Immature natural killer cell (primary cell): ENCODE measurements around the gene PDE6B. TPM values are rescaled to one million over a fixed set of nuclear protein-coding genes. Genes with fewer than 3 reads are reported as not detected.

Source experiments
- DNase-seq, 3 donors: peaks; one replicate each; pipeline ENCODE4 v3.0.0; 2022; ENCODE audit warnings: mixed read lengths in 1 of 3
- H3K27ac Mint-ChIP-seq, 6 donors: one replicate each; pipeline ENCODE4 v1.8.0; 2020; ENCODE audit warnings: mixed read lengths in 6 of 6, mild to moderate bottlenecking in 5 of 6, inconsistent platforms in 4 of 6, moderate library complexity in 3 of 6
- H3K27me3 Mint-ChIP-seq, 3 donors: one replicate each; pipeline ENCODE4 v1.8.0; 2020 to 2021; ENCODE audit warnings: low read depth in 3 of 3, mild to moderate bottlenecking in 3 of 3, mixed read lengths in 3 of 3, moderate library complexity in 3 of 3, inconsistent platforms in 1 of 3
- H3K36me3 Mint-ChIP-seq, 3 donors: one replicate each; pipeline ENCODE4 v1.8.0; 2020; ENCODE audit warnings: mixed read lengths in 3 of 3, inconsistent platforms in 2 of 3, mild to moderate bottlenecking in 2 of 3
- H3K4me1 Mint-ChIP-seq, 2 donors: one replicate each; pipeline ENCODE4 v1.8.0; 2020; ENCODE audit warnings: inconsistent platforms in 2 of 2, mild to moderate bottlenecking in 2 of 2, mixed read lengths in 2 of 2, moderate library complexity in 1 of 2
- H3K4me3 Mint-ChIP-seq, 5 donors: one replicate each; pipeline ENCODE4 v1.8.0; 2020; ENCODE audit warnings: mild to moderate bottlenecking in 5 of 5, mixed read lengths in 5 of 5, inconsistent platforms in 3 of 5, moderate library complexity in 3 of 5
- H3K9me3 Mint-ChIP-seq, 6 donors: one replicate each; pipeline ENCODE4 v1.8.0; 2020; ENCODE audit warnings: mild to moderate bottlenecking in 6 of 6, mixed read lengths in 6 of 6, inconsistent platforms in 4 of 6, moderate library complexity in 3 of 6
- polyA plus RNA-seq, 3 donors: library from polyadenylated mRNA; unstranded; fragments of 300-500 nt; fragmentation: Illumina TruSeq; gene quantifications; one replicate each; pipeline ENCODE4 v1.2.3, GENCODE V29; 2021

PDE6B gene
- polyA plus RNA-seq, 3 donors from 2014 or later: 18.9 to 35.8 (median 28.6) TPM

- DNase-seq: no peak
- H3K27ac Mint-ChIP-seq: no peak overlapping the region
- no peaks in the 10 kb centered on the region for H3K9me3 Mint-ChIP-seq
- H3K4me1 Mint-ChIP-seq: no peaks in the 10 kb centered on the region
- peaks cover 5 to 11% (median 11%) of the 10 kb centered on the region in 3 donors for H3K27me3 Mint-ChIP-seq
- H3K4me3 Mint-ChIP-seq: no peak overlapping the region
- no peaks in the 10 kb centered on the region for H3K36me3 Mint-ChIP-seq
These were observed 23.4 kb downstream of the PDE6B start for GRCh38 chr4:648579-649292.

GRCh38 chr4:649293-649625, 23.9 kb downstream of the PDE6B start:
- H3K4me3 Mint-ChIP-seq: no peak overlapping the region
- H3K27ac Mint-ChIP-seq: no peak overlapping the region
- no peaks in the 10 kb centered on the region for H3K36me3 Mint-ChIP-seq
- no peaks in the 10 kb centered on the region for H3K9me3 Mint-ChIP-seq
- H3K27me3 Mint-ChIP-seq: peaks cover 5 to 12% (median 11%) of the 10 kb centered on the region in 3 donors
- no peaks in the 10 kb centered on the region for H3K4me1 Mint-ChIP-seq
- no peak for DNase-seq

- DNase-seq: no peak
- Mint-ChIP-seq H3K4me1 (no peaks in the 10 kb centered on the region), H3K27me3 (peaks cover 5 to 12% (median 10%) of the 10 kb centered on the region in 3 donors), H3K27ac (no peak overlapping the region), H3K9me3 (no peaks in the 10 kb centered on the region), H3K36me3 (no peaks in the 10 kb centered on the region), H3K4me3 (no peak overlapping the region)
These were observed 24.5 kb downstream of the PDE6B start for GRCh38 chr4:649751-650310.

- Mint-ChIP-seq H3K4me3 (no peak overlapping the region), H3K36me3 (no peaks in the 10 kb centered on the region), H3K27me3 (peaks cover 5 to 12% (median 7%) of the 10 kb centered on the region in 3 donors), H3K4me1 (no peaks in the 10 kb centered on the region), H3K9me3 (no peaks in the 10 kb centered on the region), H3K27ac (no peak overlapping the region)
- DNase-seq: no peak
These were observed 25.1 kb downstream of the PDE6B start for GRCh38 chr4:650461-650860.

GRCh38 chr4:650951-651883, 25.8 kb downstream of the PDE6B start:
- Mint-ChIP-seq H3K4me1 (no peaks in the 10 kb centered on the region), H3K36me3 (no peaks in the 10 kb centered on the region), H3K27ac (no peak overlapping the region), H3K9me3 (no peaks in the 10 kb centered on the region), H3K27me3 (peaks cover 3 to 12% (median 8%) of the 10 kb centered on the region in 3 donors), H3K4me3 (no peak overlapping the region)
- no peak for DNase-seq

- Mint-ChIP-seq H3K27ac (no peak overlapping the region), H3K27me3 (peaks cover 0 to 5% (median 2%) of the 10 kb centered on the region in 3 donors), H3K4me1 (no peaks in the 10 kb centered on the region), H3K36me3 (no peaks in the 10 kb centered on the region), H3K9me3 (no peaks in the 10 kb centered on the region), H3K4me3 (no peak overlapping the region)
- DNase-seq: no peak
These were observed 26.7 kb downstream of the PDE6B start for GRCh38 chr4:651884-652642.

GRCh38 chr4:653080-653821, 27.9 kb downstream of the PDE6B start:
- no peak overlapping the region for H3K4me3 Mint-ChIP-seq
- no peaks in the 10 kb centered on the region for H3K36me3 Mint-ChIP-seq
- no peak for DNase-seq
- no peak overlapping the region for H3K27ac Mint-ChIP-seq
- H3K27me3 Mint-ChIP-seq: peaks cover 0 to 5% (median 2%) of the 10 kb centered on the region in 3 donors
- no peaks in the 10 kb centered on the region for H3K4me1 Mint-ChIP-seq
- no peaks in the 10 kb centered on the region for H3K9me3 Mint-ChIP-seq

- DNase-seq: no peak
- no peaks in the 10 kb centered on the region for H3K4me1 Mint-ChIP-seq
These were observed 28.6 kb downstream of the PDE6B start for GRCh38 chr4:653831-654502.

GRCh38 chr4:654503-654845, 29.1 kb downstream of the PDE6B start:
- Mint-ChIP-seq H3K27ac (no peak overlapping the region), H3K4me3 (no peak overlapping the region), H3K4me1 (peaks cover 0 to 2% of the 10 kb centered on the region in 2 donors), H3K27me3 (peaks cover 0 to 5% (median 2%) of the 10 kb centered on the region in 3 donors), H3K36me3 (no peaks in the 10 kb centered on the region), H3K9me3 (no peaks in the 10 kb centered on the region)
- no peak for DNase-seq

More at GRCh38 chr4:653831-654502, 28.6 kb downstream of the PDE6B start:
- Mint-ChIP-seq H3K27me3 (peaks cover 0 to 5% (median 2%) of the 10 kb centered on the region in 3 donors), H3K9me3 (no peaks in the 10 kb centered on the region), H3K27ac (no peak overlapping the region), H3K4me3 (no peak overlapping the region), H3K36me3 (no peaks in the 10 kb centered on the region)

- H3K27ac Mint-ChIP-seq: no peak overlapping the region
- H3K4me1 Mint-ChIP-seq: peaks cover 0 to 2% of the 10 kb centered on the region in 2 donors
- H3K27me3 Mint-ChIP-seq: peaks cover 0 to 5% (median 2%) of the 10 kb centered on the region in 3 donors
- no peaks in the 10 kb centered on the region for H3K9me3 Mint-ChIP-seq
- H3K36me3 Mint-ChIP-seq: peaks cover 0 to 2% (median 2%) of the 10 kb centered on the region in 3 donors
- no peak overlapping the region for H3K4me3 Mint-ChIP-seq
- no peak for DNase-seq
These were observed 29.6 kb downstream of the PDE6B start for GRCh38 chr4:654871-655463.

GRCh38 chr4:655464-656151, 30.2 kb downstream of the PDE6B start:
- no peaks in the 10 kb centered on the region for H3K9me3 Mint-ChIP-seq
- H3K27ac Mint-ChIP-seq: no peak overlapping the region
- peaks cover 0 to 5% (median 2%) of the 10 kb centered on the region in 3 donors for H3K27me3 Mint-ChIP-seq
- no peak overlapping the region for H3K4me3 Mint-ChIP-seq
- peaks cover 0 to 2% of the 10 kb centered on the region in 2 donors for H3K4me1 Mint-ChIP-seq
- peaks cover 0 to 5% (median 4%) of the 10 kb centered on the region in 3 donors for H3K36me3 Mint-ChIP-seq
- DNase-seq: no peak
